Keratinocyte (primary cell): ENCODE data around the gene FAM3B. TPM values are rescaled to one million over a fixed set of nuclear protein-coding genes. Genes with fewer than 3 reads are reported as not detected.

Source experiments
- DNase-seq: peaks from one replicate; pipeline ENCODE4 v3.0.0-alpha.2; 2011; ENCODE audit warnings: low read depth, missing footprints, low spot score
- FAIRE-seq: peaks from 2 replicates; lab custom pipeline; 2011; peaks lifted over from hg19 to GRCh38; lab: Jason Lieb, UNC
- H2AFZ ChIP-seq: 2 replicates; pipeline ENCODE4 v1.6.0; 2012; ENCODE audit warnings: low read length, control low read depth, inconsistent platforms; ENCODE audit not compliant: control insufficient read depth
- H3K27ac ChIP-seq: 2 replicates; pipeline ENCODE4 v1.5.1; 2011; ENCODE audit warnings: low read length; ENCODE audit not compliant: control insufficient read depth, insufficient read depth
- H3K27me3 ChIP-seq: 3 replicates; pipeline ENCODE4 v1.6.0; 2011; ENCODE audit warnings: low read length; ENCODE audit not compliant: control insufficient read depth, insufficient read depth; ENCODE audit errors: extremely low read depth
- H3K36me3 ChIP-seq, 2 experiments: 2 replicates in 1 of 2; 3 replicates in 1 of 2; pipeline ENCODE4 v1.5.1; 2011; ENCODE audit warnings: low read length in 2 of 2, mild to moderate bottlenecking in 1 of 2; ENCODE audit not compliant: control insufficient read depth in 2 of 2, insufficient read depth in 2 of 2; ENCODE audit errors: extremely low read depth in 1 of 2
- H3K4me1 ChIP-seq: 3 replicates; pipeline ENCODE4 v1.5.1; 2011; ENCODE audit warnings: low read length; ENCODE audit not compliant: control insufficient read depth, insufficient read depth; ENCODE audit errors: extremely low read depth
- H3K4me2 ChIP-seq: 3 replicates; pipeline ENCODE4 v1.6.0; 2011; ENCODE audit warnings: low read depth, low read length; ENCODE audit not compliant: control insufficient read depth, insufficient read depth; ENCODE audit errors: extremely low read depth
- H3K4me3 ChIP-seq, 3 experiments: fragments of 200-600 bp in 1 of 3; sonication (generic) in 1 of 3; 2 replicates in 2 of 3; 3 replicates in 1 of 3; pipeline ENCODE4 v1.5.1; 2011 to 2016; ENCODE audit warnings: low read length in 3 of 3, mild to moderate bottlenecking in 3 of 3, control low read depth in 2 of 3, inconsistent platforms in 1 of 3, low read depth in 1 of 3, mixed read lengths in 1 of 3, mixed run types in 1 of 3, moderate library complexity in 1 of 3; ENCODE audit not compliant: control insufficient read depth in 2 of 3, insufficient read depth in 2 of 3; ENCODE audit errors: extremely low read depth in 1 of 3
- H3K79me2 ChIP-seq: 2 replicates; pipeline ENCODE4 v1.6.0; 2012; ENCODE audit warnings: low read length; ENCODE audit not compliant: control insufficient read depth, insufficient read depth
- H3K9ac ChIP-seq: 3 replicates; pipeline ENCODE4 v1.6.0; 2011; ENCODE audit warnings: low read length; ENCODE audit not compliant: control insufficient read depth, insufficient read depth; ENCODE audit errors: extremely low read depth
- H3K9me1 ChIP-seq: 3 replicates; pipeline ENCODE4 v1.6.0; 2011; ENCODE audit warnings: low read length; ENCODE audit not compliant: control insufficient read depth, insufficient read depth; ENCODE audit errors: extremely low read depth
- H3K9me3 ChIP-seq: 2 replicates; pipeline ENCODE4 v1.5.1; 2012; ENCODE audit warnings: low read depth, low read length; ENCODE audit not compliant: control insufficient read depth
- H4K20me1 ChIP-seq: 3 replicates; pipeline ENCODE4 v1.6.0; 2011; ENCODE audit warnings: low read length; ENCODE audit not compliant: control insufficient read depth, insufficient read depth; ENCODE audit errors: extremely low read depth
- EZH2 ChIP-seq: IDR thresholded peaks from one replicate; pipeline ENCODE4 v1.6.1; 2012; ENCODE audit warnings: inconsistent platforms, mild to moderate bottlenecking, low read length, moderate library complexity
- dilution Hi-C: fragments of 300-500 bp; cut with MboI; formaldehyde crosslinking; loops from one replicate; pipeline ENCODE4 v1.7.0; 2020; ENCODE audit warnings: low sequenced_read_pairs; ENCODE audit not compliant: extremely low pct_ligation_motif_present
- polyA plus RNA-seq, 5 experiments: library from polyadenylated mRNA; depleted of rRNA in 3 of 5; stranded (reverse) in 3 of 5; stranded (forward) in 1 of 5; unstranded in 1 of 5; fragments of >200 nt; gene quantifications; 1 replicate in 1 of 5; 2 replicates in 3 of 5; 3 replicates in 1 of 5; pipeline versions ENCODE4 v1.2.1 to v1.2.3, GENCODE V29; 2011 to 2012; ENCODE audit warnings: missing spikeins in 2 of 5, low read depth in 1 of 5, low replicate concordance in 1 of 5
- TF ChIP-seq, protein P1 (sequence below), 3 experiments: IDR thresholded peaks in 1 of 3; conservative IDR thresholded peaks in 1 of 3; optimal IDR thresholded peaks in 1 of 3; 2 replicates in 2 of 3; 3 replicates in 1 of 3; pipeline versions ENCODE3 to v1.5.1; 2011; ENCODE audit warnings: low read length in 3 of 3, mild to moderate bottlenecking in 3 of 3, moderate library complexity in 2 of 3, control low read depth in 1 of 3, inconsistent platforms in 1 of 3; ENCODE audit not compliant: insufficient read depth in 2 of 3; ENCODE audit errors: extremely low read depth in 1 of 3

The FAM3B gene
- polyA plus RNA-seq, 1 donor (not counting 4 experiments of a cell fraction or from before 2014, with no cell fraction given) = not detected

DNA sequence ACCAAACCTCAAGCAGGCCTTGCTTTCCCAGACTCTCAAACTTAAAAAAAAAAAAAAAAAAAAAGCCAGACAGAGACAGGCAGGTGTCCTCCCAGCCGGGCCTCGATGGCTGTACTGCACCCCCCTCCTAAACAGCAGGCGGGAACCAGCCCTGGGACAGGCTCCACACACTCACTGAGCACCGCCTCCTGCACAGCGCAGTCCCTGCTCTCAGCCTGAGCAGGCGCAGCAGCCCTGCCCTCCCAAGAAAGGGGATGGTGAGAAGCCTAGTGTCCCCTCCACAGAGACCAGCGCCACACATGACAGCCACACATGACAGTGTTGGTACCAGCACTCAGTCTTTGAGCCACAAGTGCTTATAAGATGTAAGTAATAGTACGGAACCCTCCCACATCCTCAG is 57.2 kb downstream of the FAM3B start:
- Histone ChIP-seq H3K36me3 (no peaks in the 10 kb centered on the region), H3K9me1 (no peaks in the 10 kb centered on the region), H2AFZ (no peak overlapping the region), H4K20me1 (no peaks in the 10 kb centered on the region), H3K4me1 (no peaks in the 10 kb centered on the region), H3K27me3 (peaks cover 31% of the 10 kb centered on the region), H3K9me3 (no peaks in the 10 kb centered on the region), H3K27ac (no peak overlapping the region), H3K79me2 (no peaks in the 10 kb centered on the region), H3K4me2 (no peak overlapping the region), H3K4me3 (no peak overlapping the region), H3K9ac (no peak overlapping the region)
- dilution Hi-C loops = no loop called here
- TF ChIP-seq, protein P1, sequence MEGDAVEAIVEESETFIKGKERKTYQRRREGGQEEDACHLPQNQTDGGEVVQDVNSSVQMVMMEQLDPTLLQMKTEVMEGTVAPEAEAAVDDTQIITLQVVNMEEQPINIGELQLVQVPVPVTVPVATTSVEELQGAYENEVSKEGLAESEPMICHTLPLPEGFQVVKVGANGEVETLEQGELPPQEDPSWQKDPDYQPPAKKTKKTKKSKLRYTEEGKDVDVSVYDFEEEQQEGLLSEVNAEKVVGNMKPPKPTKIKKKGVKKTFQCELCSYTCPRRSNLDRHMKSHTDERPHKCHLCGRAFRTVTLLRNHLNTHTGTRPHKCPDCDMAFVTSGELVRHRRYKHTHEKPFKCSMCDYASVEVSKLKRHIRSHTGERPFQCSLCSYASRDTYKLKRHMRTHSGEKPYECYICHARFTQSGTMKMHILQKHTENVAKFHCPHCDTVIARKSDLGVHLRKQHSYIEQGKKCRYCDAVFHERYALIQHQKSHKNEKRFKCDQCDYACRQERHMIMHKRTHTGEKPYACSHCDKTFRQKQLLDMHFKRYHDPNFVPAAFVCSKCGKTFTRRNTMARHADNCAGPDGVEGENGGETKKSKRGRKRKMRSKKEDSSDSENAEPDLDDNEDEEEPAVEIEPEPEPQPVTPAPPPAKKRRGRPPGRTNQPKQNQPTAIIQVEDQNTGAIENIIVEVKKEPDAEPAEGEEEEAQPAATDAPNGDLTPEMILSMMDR (optimal IDR thresholded peaks at IDR 0.05 in 1 of 3, IDR thresholded peaks at IDR 0.05 in 1 of 3, conservative IDR thresholded peaks at IDR 0.05 in 1 of 3; ENCODE audit: extremely low read depth in 1 of 3, insufficient read depth in 2 of 3, low read length in 3 of 3) = no peak
- TF ChIP-seq EZH2 = no peak
- FAIRE-seq = no peak
- no peak for DNase-seq

DNA sequence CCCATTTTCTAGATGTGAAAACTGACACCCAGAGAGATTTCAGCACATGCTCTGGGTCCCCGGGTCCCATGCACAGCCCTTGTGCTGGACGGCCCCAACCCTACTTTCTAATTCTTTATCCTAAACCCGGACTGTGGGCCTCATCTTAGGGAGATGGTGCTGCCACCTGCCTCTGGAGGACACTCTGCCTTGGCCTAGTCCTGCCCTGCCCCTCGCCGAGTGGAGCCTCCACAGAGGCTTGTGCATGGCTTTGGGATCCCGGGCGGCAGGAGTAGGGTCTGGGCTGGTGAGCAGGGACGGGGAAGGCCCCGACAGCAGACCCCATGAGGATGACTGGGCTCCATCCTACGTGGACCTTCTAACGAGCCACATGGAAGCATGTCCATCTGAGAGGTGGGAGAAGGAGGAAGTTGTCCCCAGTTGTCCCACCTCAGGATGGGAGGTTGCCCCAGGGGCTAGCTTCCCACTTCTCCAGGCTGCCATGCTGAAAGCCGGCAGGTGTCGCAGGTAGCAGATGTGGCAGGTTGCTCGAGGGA is 57.6 kb downstream of the FAM3B start:
- Histone ChIP-seq H3K27ac (no peak overlapping the region), H3K27me3 (peaks cover 31% of the 10 kb centered on the region), H3K36me3 (no peaks in the 10 kb centered on the region), H3K4me1 (no peaks in the 10 kb centered on the region), H3K79me2 (no peaks in the 10 kb centered on the region), H4K20me1 (no peaks in the 10 kb centered on the region), H3K9ac (no peak overlapping the region), H3K4me3 (no peak overlapping the region), H3K4me2 (no peak overlapping the region), H2AFZ (no peak overlapping the region), H3K9me1 (no peaks in the 10 kb centered on the region), H3K9me3 (no peaks in the 10 kb centered on the region)
- FAIRE-seq (no peak), DNase-seq (no peak)
- dilution Hi-C loops = no loop called here
- TF ChIP-seq EZH2 = no peak
- TF ChIP-seq, protein P1 (optimal IDR thresholded peaks at IDR 0.05 in 1 of 3, IDR thresholded peaks at IDR 0.05 in 1 of 3, conservative IDR thresholded peaks at IDR 0.05 in 1 of 3; ENCODE audit: extremely low read depth in 1 of 3, insufficient read depth in 2 of 3, low read length in 3 of 3) = no peak
